H9 (cell line): ENCODE results near the gene CCDC124. TPM values are rescaled to one million over a fixed set of nuclear protein-coding genes. Genes with fewer than 3 reads are reported as not detected.

Experiments used
- DNase-seq: peaks from one replicate; pipeline ENCODE4 v3.0.0-alpha.2; 2017
- H2AFZ ChIP-seq: one replicate; pipeline ENCODE4 v1.6.1; 2013; ENCODE audit warnings: mild to moderate bottlenecking, low read length, control low read depth, moderate library complexity
- H2AK5ac ChIP-seq: 2 replicates; pipeline ENCODE4 v1.6.1; 2013; ENCODE audit warnings: low read length, control low read depth, mixed read lengths; ENCODE audit not compliant: insufficient read length
- H2BK120ac ChIP-seq: one replicate; pipeline ENCODE4 v1.6.1; 2013; ENCODE audit warnings: low read depth, mild to moderate bottlenecking, low read length, control low read depth, inconsistent platforms; ENCODE audit not compliant: poor library complexity, severe bottlenecking
- H2BK12ac ChIP-seq: 2 replicates; pipeline ENCODE4 v1.6.1; 2013; ENCODE audit warnings: low read length, control low read depth, mixed read lengths, low read depth; ENCODE audit not compliant: insufficient read length
- H2BK15ac ChIP-seq: 2 replicates; pipeline ENCODE4 v1.6.1; 2013; ENCODE audit warnings: low read depth, low read length, control low read depth
- H2BK20ac ChIP-seq: one replicate; pipeline ENCODE4 v1.6.1; 2013; ENCODE audit warnings: low read depth, mild to moderate bottlenecking, low read length, control low read depth, inconsistent platforms; ENCODE audit not compliant: poor library complexity, severe bottlenecking
- H2BK5ac ChIP-seq: 2 replicates; pipeline ENCODE4 v1.6.1; 2013; ENCODE audit warnings: low read length, control low read depth, mixed read lengths; ENCODE audit not compliant: insufficient read length
- H3K14ac ChIP-seq: 2 replicates; pipeline ENCODE4 v1.6.1; 2013; ENCODE audit warnings: low read length, control low read depth; ENCODE audit not compliant: insufficient read depth
- H3K18ac ChIP-seq: 2 replicates; pipeline ENCODE4 v1.6.1; 2013; ENCODE audit warnings: low read depth, mild to moderate bottlenecking, mixed read lengths, low read length, control low read depth; ENCODE audit not compliant: insufficient read length
- H3K23ac ChIP-seq: 2 replicates; pipeline ENCODE4 v1.6.1; 2013; ENCODE audit warnings: low read length, control low read depth, mixed read lengths, low read depth; ENCODE audit not compliant: insufficient read length
- H3K23me2 ChIP-seq: 2 replicates; pipeline ENCODE4 v1.6.1; 2013; ENCODE audit warnings: low read depth, mild to moderate bottlenecking, mixed read lengths, low read length, control low read depth; ENCODE audit not compliant: insufficient read length, poor library complexity, severe bottlenecking
- H3K27ac ChIP-seq: 2 replicates; pipeline ENCODE4 v1.5.1; 2013; ENCODE audit warnings: low read length, control low read depth, mixed read lengths, low read depth; ENCODE audit not compliant: insufficient read length
- H3K27me3 ChIP-seq: 2 replicates; pipeline ENCODE4 v1.6.1; 2013; ENCODE audit warnings: low read length, control low read depth, inconsistent platforms; ENCODE audit not compliant: insufficient read depth
- H3K4ac ChIP-seq: 2 replicates; pipeline ENCODE4 v1.6.1; 2013; ENCODE audit warnings: low read depth, mild to moderate bottlenecking, control low read depth, inconsistent platforms, low read length, moderate library complexity
- H3K4me1 ChIP-seq: 2 replicates; pipeline ENCODE4 v1.6.1; 2013; ENCODE audit warnings: low read length, control low read depth, inconsistent platforms; ENCODE audit not compliant: insufficient read depth
- H3K4me2 ChIP-seq: 2 replicates; pipeline ENCODE4 v1.6.1; 2013; ENCODE audit warnings: low read length, control low read depth, mixed read lengths; ENCODE audit not compliant: insufficient read length, insufficient read depth
- H3K56ac ChIP-seq: 2 replicates; pipeline ENCODE4 v1.6.1; 2013; ENCODE audit warnings: low read depth, mild to moderate bottlenecking, mixed read lengths, low read length, control low read depth; ENCODE audit not compliant: insufficient read length
- H3K79me1 ChIP-seq: 2 replicates; pipeline ENCODE4 v1.6.1; 2013; ENCODE audit warnings: low read depth, mild to moderate bottlenecking, moderate library complexity, low read length, control low read depth, inconsistent platforms; ENCODE audit not compliant: insufficient read depth, poor library complexity, severe bottlenecking
- H3K79me2 ChIP-seq: 2 replicates; pipeline ENCODE4 v1.6.1; 2013; ENCODE audit warnings: low read length, control low read depth, inconsistent platforms; ENCODE audit not compliant: insufficient read depth
- H3K9ac ChIP-seq: 2 replicates; pipeline ENCODE4 v1.6.1; 2013; ENCODE audit warnings: low read length, control low read depth, mixed read lengths; ENCODE audit not compliant: insufficient read length; ENCODE audit errors: extremely low read depth
- H3K9me3 ChIP-seq: one replicate; pipeline ENCODE4 v1.6.1; 2013; ENCODE audit warnings: low read depth, low read length, inconsistent platforms; ENCODE audit not compliant: control insufficient read depth
- H3T11ph ChIP-seq: one replicate; pipeline ENCODE4 v1.6.1; 2013; ENCODE audit warnings: mild to moderate bottlenecking, low read length, control low read depth, inconsistent platforms
- H4K20me1 ChIP-seq: one replicate; pipeline ENCODE4 v1.6.1; 2013; ENCODE audit not compliant: control insufficient read depth, insufficient read length, insufficient read depth
- H4K5ac ChIP-seq: 2 replicates; pipeline ENCODE4 v1.6.1; 2013; ENCODE audit warnings: low read depth, mild to moderate bottlenecking, mixed read lengths, low read length, control low read depth; ENCODE audit not compliant: insufficient read length
- H4K8ac ChIP-seq: replicated peaks from 2 replicates; pipeline ENCODE4 v1.6.1; 2013; ENCODE audit warnings: low read length, control low read depth, mixed read lengths, low read depth; ENCODE audit not compliant: insufficient read length
- H4K91ac ChIP-seq: 2 replicates; pipeline ENCODE4 v1.6.1; 2013; ENCODE audit warnings: low read depth, mild to moderate bottlenecking, moderate library complexity, mixed read lengths, low read length, control low read depth; ENCODE audit not compliant: insufficient read length
- H3K27ac Mint-ChIP-seq, 3 experiments: 2 replicates in 2 of 3; 3 replicates in 1 of 3; pipeline ENCODE4 v1.8.0; 2020 to 2021; ENCODE audit warnings: mixed read lengths in 3 of 3, mild to moderate bottlenecking in 1 of 3, moderate library complexity in 1 of 3
- H3K27me3 Mint-ChIP-seq: 2 replicates; pipeline ENCODE4 v1.8.0; 2021; ENCODE audit warnings: low read depth, mild to moderate bottlenecking, moderate library complexity, mixed read lengths
- H3K36me3 Mint-ChIP-seq, 3 experiments: 2 replicates in 2 of 3; 3 replicates in 1 of 3; pipeline ENCODE4 v1.8.0; 2020 to 2021; ENCODE audit warnings: low read depth in 3 of 3, mixed read lengths in 3 of 3; ENCODE audit not compliant: insufficient read depth in 1 of 3
- H3K4me1 Mint-ChIP-seq, 2 experiments: 2 replicates each; pipeline ENCODE4 v1.8.0; 2020; ENCODE audit warnings: mixed read lengths in 2 of 2
- H3K4me3 Mint-ChIP-seq, 2 experiments: 2 replicates in 1 of 2; 3 replicates in 1 of 2; pipeline ENCODE4 v1.8.0; 2020 to 2021; ENCODE audit warnings: mild to moderate bottlenecking in 2 of 2, mixed read lengths in 2 of 2, moderate library complexity in 1 of 2
- H3K9me3 Mint-ChIP-seq, 2 experiments: 2 replicates in 1 of 2; 3 replicates in 1 of 2; pipeline ENCODE4 v1.8.0; 2020; ENCODE audit warnings: mild to moderate bottlenecking in 2 of 2, mixed read lengths in 2 of 2, moderate library complexity in 1 of 2
- WGBS: extraction: QIAGEN DNeasy Blood & Tissue Kit; methylation state at CpG from one replicate; pipeline ENCODE4 v1.1.7; 2013; ENCODE audit warnings: missing lambda C conversion rate, low lambda C conversion rate, mixed read lengths; ENCODE audit not compliant: insufficient read length; ENCODE audit errors: extremely low coverage; 5-methylcytosine and 5-hydroxymethylcytosine counted together
- total RNA-seq: library from RNA; stranded (reverse); gene quantifications from 2 replicates; pipeline ENCODE4 v1.2.1, GENCODE V29; 2021
- TF ChIP-seq, protein P1 (sequence below): fragments of 200-600 bp; sonication (generic); conservative IDR thresholded peaks from 3 replicates; pipeline ENCODE4 v1.8.0; 2021; ENCODE audit warnings: antibody characterized with exemption, mild to moderate bottlenecking

The CCDC124 gene
- total RNA-seq, 1 experiment from 2014 or later: 119 TPM

DNA sequence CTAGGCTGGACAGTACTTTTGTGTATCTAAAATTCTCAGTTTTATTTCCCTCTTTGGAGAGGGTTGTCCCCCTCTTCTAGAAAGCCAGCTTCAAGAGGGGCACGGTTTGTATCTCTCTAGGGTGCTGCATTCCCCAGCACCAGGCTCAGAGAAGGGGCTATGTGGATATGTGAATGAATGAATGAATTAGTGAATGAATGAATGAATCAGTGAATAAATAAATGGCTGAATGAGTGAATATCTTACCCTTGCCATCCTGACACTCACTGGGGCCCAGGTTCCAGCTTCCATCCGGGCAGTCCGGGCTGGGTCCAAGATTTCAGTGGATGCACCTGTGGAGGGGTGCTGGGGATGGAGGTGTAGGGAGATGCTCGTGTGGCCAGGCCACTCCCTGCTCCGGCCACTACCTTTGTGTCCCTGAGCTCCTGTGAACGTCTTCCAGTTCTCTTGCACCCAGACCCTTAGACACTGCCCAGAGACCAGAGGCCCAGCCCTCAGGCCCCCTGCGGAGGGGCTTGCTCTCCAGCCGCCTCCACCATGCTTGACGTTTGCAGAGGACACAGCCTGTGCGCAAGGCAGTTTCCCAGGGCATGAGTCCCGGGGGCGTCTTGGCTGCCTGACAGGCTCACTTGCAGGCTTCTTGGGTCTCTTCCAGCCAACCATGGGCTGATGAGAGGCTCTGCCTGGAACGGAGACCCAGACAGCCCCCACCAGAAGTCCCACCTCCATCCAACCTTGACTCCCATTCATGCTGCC, 31.3 kb downstream of the CCDC124 start:
- Mint-ChIP-seq H3K27me3 (peaks cover 40% of the 10 kb centered on the region), H3K9me3 (no peaks in the 10 kb centered on the region), H3K27ac (no peak overlapping the region), H3K36me3 (no peaks in the 10 kb centered on the region), H3K4me3 (peak overlapping the region in 1 of 2 experiments; percentile 44; a peak in 2 of 5 replicates), H3K4me1 (peaks cover 25 to 38% of the 10 kb centered on the region in 2 experiments)
- Histone ChIP-seq H3K4me1 (no peaks in the 10 kb centered on the region; the same call in 1 of the 2 replicates), H3K79me1 (no peaks in the 10 kb centered on the region), H3K4me2 (no peak overlapping the region), H2AK5ac (no peak overlapping the region), H2BK20ac (no peak overlapping the region), H4K8ac (no peak overlapping the region), H2BK12ac (no peak overlapping the region), H3K9me3 (no peaks in the 10 kb centered on the region), H3K23ac (no peak overlapping the region), H2AFZ (no peak overlapping the region), H3K9ac (no peak overlapping the region), H4K20me1 (no peaks in the 10 kb centered on the region), H3K27me3 (no peaks in the 10 kb centered on the region; the same call in 1 of the 2 replicates), H3T11ph (no peak overlapping the region), H3K23me2 (peaks cover 10% of the 10 kb centered on the region), H3K56ac (no peak overlapping the region), H2BK5ac (no peak overlapping the region), H2BK120ac (no peak overlapping the region), H4K5ac (no peak overlapping the region), H3K4ac (no peak overlapping the region), H3K27ac (no peak overlapping the region), H3K18ac (no peak overlapping the region), H2BK15ac (no peak overlapping the region), H4K91ac (no peak overlapping the region), H3K79me2 (no peaks in the 10 kb centered on the region), H3K14ac (no peak overlapping the region)
- DNase-seq: no peak
- TF ChIP-seq, protein P1, sequence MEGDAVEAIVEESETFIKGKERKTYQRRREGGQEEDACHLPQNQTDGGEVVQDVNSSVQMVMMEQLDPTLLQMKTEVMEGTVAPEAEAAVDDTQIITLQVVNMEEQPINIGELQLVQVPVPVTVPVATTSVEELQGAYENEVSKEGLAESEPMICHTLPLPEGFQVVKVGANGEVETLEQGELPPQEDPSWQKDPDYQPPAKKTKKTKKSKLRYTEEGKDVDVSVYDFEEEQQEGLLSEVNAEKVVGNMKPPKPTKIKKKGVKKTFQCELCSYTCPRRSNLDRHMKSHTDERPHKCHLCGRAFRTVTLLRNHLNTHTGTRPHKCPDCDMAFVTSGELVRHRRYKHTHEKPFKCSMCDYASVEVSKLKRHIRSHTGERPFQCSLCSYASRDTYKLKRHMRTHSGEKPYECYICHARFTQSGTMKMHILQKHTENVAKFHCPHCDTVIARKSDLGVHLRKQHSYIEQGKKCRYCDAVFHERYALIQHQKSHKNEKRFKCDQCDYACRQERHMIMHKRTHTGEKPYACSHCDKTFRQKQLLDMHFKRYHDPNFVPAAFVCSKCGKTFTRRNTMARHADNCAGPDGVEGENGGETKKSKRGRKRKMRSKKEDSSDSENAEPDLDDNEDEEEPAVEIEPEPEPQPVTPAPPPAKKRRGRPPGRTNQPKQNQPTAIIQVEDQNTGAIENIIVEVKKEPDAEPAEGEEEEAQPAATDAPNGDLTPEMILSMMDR: no peak
- WGBS: no CpG with 5 or more reads among the region's 13 CpGs
